GM12878 (cell line): ENCODE measurements around the gene TMED10. TPM values are rescaled to one million over a fixed set of nuclear protein-coding genes. Genes with fewer than 3 reads are reported as not detected.

Experiments used
- ASH2L ChIP-seq: fragments of 300-600, 200-600 bp; sonication (generic); IDR thresholded peaks from 2 replicates; pipeline ENCODE4 v1.6.1; 2017; ENCODE audit warnings: low read depth, mild to moderate bottlenecking, borderline replicate concordance
- ATF7 ChIP-seq: fragments of 450-650 bp; IDR thresholded peaks from 2 replicates; pipeline ENCODE4 v1.6.1; 2016; ENCODE audit warnings: low read depth, mild to moderate bottlenecking
- BCL11A ChIP-seq: IDR thresholded peaks from 2 replicates; pipeline ENCODE4 v1.6.1; 2011; ENCODE audit warnings: low read depth, low read length
- CBX5 ChIP-seq: sonication (generic); IDR thresholded peaks from 2 replicates; pipeline ENCODE4 v1.6.1; 2016; ENCODE audit warnings: low read depth, moderate library complexity, mild to moderate bottlenecking, inconsistent platforms
- CHD4 ChIP-seq: fragments of 200-600 bp; sonication (generic); IDR thresholded peaks from 2 replicates; pipeline ENCODE4 v1.6.1; 2016; ENCODE audit warnings: mild to moderate bottlenecking
- DPF2 ChIP-seq: fragments of 450-650 bp; IDR thresholded peaks from 2 replicates; pipeline ENCODE4 v1.6.1; 2017; ENCODE audit warnings: mild to moderate bottlenecking
- HDAC2 ChIP-seq: fragments of 200-600 bp; sonication (generic); IDR thresholded peaks from 2 replicates; pipeline ENCODE4 v1.6.1; 2017
- IKZF1 ChIP-seq: fragments of 450-650 bp; conservative IDR thresholded peaks from 2 replicates; pipeline ENCODE4 v1.6.1; 2017; ENCODE audit warnings: antibody characterized with exemption, mild to moderate bottlenecking
- LARP7 ChIP-seq: fragments of 450-650 bp; IDR thresholded peaks from 2 replicates; pipeline ENCODE4 v1.6.1; 2017; ENCODE audit warnings: mild to moderate bottlenecking
- MYC ChIP-seq: IDR thresholded peaks from 2 replicates; pipeline ENCODE4 v1.6.1; 2011; ENCODE audit warnings: mild to moderate bottlenecking, low read length, moderate library complexity, inconsistent platforms; ENCODE audit not compliant: insufficient read depth, insufficient replicate concordance, insufficient read length, severe bottlenecking
- NBN ChIP-seq: fragments of 450-650 bp; IDR thresholded peaks from 2 replicates; pipeline ENCODE4 v1.6.1; 2016
- NFIC ChIP-seq: IDR thresholded peaks from 2 replicates; pipeline ENCODE4 v1.6.1; 2012; ENCODE audit warnings: low read depth, mild to moderate bottlenecking, inconsistent platforms, low read length, moderate library complexity
- RB1 ChIP-seq: fragments of 450-650 bp; formaldehyde crosslinking; IDR thresholded peaks from 2 replicates; pipeline ENCODE4 v1.6.1; 2017; ENCODE audit warnings: mild to moderate bottlenecking, borderline replicate concordance
- RBBP5 ChIP-seq: fragments of 200-600 bp; sonication (generic); conservative IDR thresholded peaks from 2 replicates; pipeline ENCODE4 v1.6.1; 2016
- RELB ChIP-seq: fragments of 450-650 bp; IDR thresholded peaks from 2 replicates; pipeline ENCODE4 v1.6.1; 2017; ENCODE audit warnings: low read depth, mild to moderate bottlenecking, moderate library complexity
- SMARCA5 ChIP-seq: fragments of 450-650 bp; IDR thresholded peaks from 2 replicates; pipeline ENCODE4 v1.6.1; 2017; ENCODE audit warnings: mild to moderate bottlenecking
- STAT1 ChIP-seq: fragments of 450-650 bp; conservative IDR thresholded peaks from 2 replicates; pipeline ENCODE4 v1.6.1; 2014; ENCODE audit warnings: antibody characterized with exemption, mild to moderate bottlenecking
- SUPT20H ChIP-seq: IDR thresholded peaks from 2 replicates; pipeline ENCODE4 v1.6.1; 2011; ENCODE audit warnings: low read depth, mild to moderate bottlenecking, low read length, moderate library complexity, borderline replicate concordance; ENCODE audit not compliant: control insufficient read depth
- ZBTB33 ChIP-seq: fragments of 450-650 bp; IDR thresholded peaks from 2 replicates; pipeline ENCODE4 v1.6.1; 2017; ENCODE audit warnings: mild to moderate bottlenecking
- ZZZ3 ChIP-seq: IDR thresholded peaks from 2 replicates; pipeline ENCODE4 v1.6.1; 2011; ENCODE audit warnings: low read depth; ENCODE audit not compliant: control insufficient read depth, insufficient read length
- polyA plus RNA-seq, 11 experiments: library from polyadenylated mRNA; depleted of rRNA in 4 of 11; unstranded in 6 of 11; stranded (reverse) in 5 of 11; fragments of >200 nt; fragmentation: Nextera tagmentation in 4 of 11; fragmentation: Illumina TruSeq in 1 of 11; extraction: Ambion mirVana in 4 of 11; extraction: Trizol in 1 of 11; gene quantifications; 1 replicate in 1 of 11; 2 replicates in 10 of 11; pipeline versions ENCODE4 v1.2.1 to v1.2.3, GENCODE V29; 2011 to 2016; ENCODE audit warnings: inconsistent platforms in 2 of 11, missing spikeins in 2 of 11, low read depth in 1 of 11
- total RNA-seq, 4 experiments: library from RNA; depleted of rRNA in 3 of 4; stranded (reverse); fragments of >200 nt in 3 of 4; fragmentation: Illumina TruSeq in 1 of 4; extraction: Trizol in 1 of 4; gene quantifications; 2 replicates each; pipeline versions ENCODE4 v1.2.1 to v1.2.3, GENCODE V29; 2013 to 2021
- TF ChIP-seq, protein P1 (sequence below): IDR thresholded peaks from 2 replicates; pipeline ENCODE4 v1.6.1; 2012; ENCODE audit warnings: mild to moderate bottlenecking, low read depth, low read length
- TF ChIP-seq, protein P2 (sequence below): IDR thresholded peaks from 2 replicates; pipeline ENCODE4 v1.6.1; 2012; ENCODE audit warnings: low read length, inconsistent platforms
- TF ChIP-seq, protein P3 (sequence below): IDR thresholded peaks from 2 replicates; pipeline ENCODE4 v1.6.1; 2011; ENCODE audit warnings: borderline replicate concordance, low read depth, mild to moderate bottlenecking, moderate library complexity, low read length; ENCODE audit not compliant: insufficient read depth, poor library complexity, severe bottlenecking

TMED10 gene
- total and polyA plus RNA-seq, 10 of the 15 experiments (the other 5 are each of a cell fraction or from before 2014, with no cell fraction given) = 99.8 to 270 (median 180) TPM

DNA sequence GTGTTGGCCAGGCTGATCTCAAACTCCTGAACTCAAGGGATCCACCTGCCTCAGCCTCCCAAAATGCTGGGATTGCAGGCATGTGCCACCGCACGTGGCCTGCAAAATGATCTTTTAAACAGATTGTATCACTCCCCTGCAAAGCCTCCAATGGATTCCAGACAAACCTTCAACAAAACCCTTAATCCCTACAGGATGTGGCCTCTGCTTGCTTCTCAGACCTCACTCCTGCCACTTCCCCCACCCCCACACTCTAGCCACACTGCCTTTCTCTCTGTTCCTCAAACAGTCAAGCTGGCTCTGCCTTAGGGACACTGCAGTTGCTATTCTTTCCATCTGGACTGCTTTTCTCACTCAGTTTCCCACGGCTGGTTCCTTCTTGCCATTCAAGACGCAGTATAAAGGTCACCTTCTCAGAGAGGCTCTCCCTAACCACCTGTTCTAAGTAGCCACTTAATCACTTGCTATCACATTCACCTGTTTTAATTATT lies 47.3 kb upstream of the TMED10 start (continued):
- TF ChIP-seq, protein P1, sequence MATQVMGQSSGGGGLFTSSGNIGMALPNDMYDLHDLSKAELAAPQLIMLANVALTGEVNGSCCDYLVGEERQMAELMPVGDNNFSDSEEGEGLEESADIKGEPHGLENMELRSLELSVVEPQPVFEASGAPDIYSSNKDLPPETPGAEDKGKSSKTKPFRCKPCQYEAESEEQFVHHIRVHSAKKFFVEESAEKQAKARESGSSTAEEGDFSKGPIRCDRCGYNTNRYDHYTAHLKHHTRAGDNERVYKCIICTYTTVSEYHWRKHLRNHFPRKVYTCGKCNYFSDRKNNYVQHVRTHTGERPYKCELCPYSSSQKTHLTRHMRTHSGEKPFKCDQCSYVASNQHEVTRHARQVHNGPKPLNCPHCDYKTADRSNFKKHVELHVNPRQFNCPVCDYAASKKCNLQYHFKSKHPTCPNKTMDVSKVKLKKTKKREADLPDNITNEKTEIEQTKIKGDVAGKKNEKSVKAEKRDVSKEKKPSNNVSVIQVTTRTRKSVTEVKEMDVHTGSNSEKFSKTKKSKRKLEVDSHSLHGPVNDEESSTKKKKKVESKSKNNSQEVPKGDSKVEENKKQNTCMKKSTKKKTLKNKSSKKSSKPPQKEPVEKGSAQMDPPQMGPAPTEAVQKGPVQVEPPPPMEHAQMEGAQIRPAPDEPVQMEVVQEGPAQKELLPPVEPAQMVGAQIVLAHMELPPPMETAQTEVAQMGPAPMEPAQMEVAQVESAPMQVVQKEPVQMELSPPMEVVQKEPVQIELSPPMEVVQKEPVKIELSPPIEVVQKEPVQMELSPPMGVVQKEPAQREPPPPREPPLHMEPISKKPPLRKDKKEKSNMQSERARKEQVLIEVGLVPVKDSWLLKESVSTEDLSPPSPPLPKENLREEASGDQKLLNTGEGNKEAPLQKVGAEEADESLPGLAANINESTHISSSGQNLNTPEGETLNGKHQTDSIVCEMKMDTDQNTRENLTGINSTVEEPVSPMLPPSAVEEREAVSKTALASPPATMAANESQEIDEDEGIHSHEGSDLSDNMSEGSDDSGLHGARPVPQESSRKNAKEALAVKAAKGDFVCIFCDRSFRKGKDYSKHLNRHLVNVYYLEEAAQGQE = no peak
- TF ChIP-seq BCL11A (peak; percentile 85), ZZZ3 (no peak), CBX5 (no peak), RB1 (no peak), MYC (no peak), STAT1 (no peak), IKZF1 (peak; percentile 95), RELB (peak; percentile 90), HDAC2 (no peak), ATF7 (no peak; the same call in 1 of the 2 replicates), SUPT20H (no peak), NBN (0 out of 2 replicates have a peak, but pooled peaks have one; percentile 56), SMARCA5 (no peak; the same call in 1 of the 2 replicates), ZBTB33 (no peak), ASH2L (no peak), DPF2 (peak; percentile 85), LARP7 (no peak), CHD4 (no peak), RBBP5 (no peak), NFIC (peak; percentile 67)
- TF ChIP-seq, protein P2, sequence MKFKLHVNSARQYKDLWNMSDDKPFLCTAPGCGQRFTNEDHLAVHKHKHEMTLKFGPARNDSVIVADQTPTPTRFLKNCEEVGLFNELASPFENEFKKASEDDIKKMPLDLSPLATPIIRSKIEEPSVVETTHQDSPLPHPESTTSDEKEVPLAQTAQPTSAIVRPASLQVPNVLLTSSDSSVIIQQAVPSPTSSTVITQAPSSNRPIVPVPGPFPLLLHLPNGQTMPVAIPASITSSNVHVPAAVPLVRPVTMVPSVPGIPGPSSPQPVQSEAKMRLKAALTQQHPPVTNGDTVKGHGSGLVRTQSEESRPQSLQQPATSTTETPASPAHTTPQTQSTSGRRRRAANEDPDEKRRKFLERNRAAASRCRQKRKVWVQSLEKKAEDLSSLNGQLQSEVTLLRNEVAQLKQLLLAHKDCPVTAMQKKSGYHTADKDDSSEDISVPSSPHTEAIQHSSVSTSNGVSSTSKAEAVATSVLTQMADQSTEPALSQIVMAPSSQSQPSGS = no peak
- TF ChIP-seq, protein P3, sequence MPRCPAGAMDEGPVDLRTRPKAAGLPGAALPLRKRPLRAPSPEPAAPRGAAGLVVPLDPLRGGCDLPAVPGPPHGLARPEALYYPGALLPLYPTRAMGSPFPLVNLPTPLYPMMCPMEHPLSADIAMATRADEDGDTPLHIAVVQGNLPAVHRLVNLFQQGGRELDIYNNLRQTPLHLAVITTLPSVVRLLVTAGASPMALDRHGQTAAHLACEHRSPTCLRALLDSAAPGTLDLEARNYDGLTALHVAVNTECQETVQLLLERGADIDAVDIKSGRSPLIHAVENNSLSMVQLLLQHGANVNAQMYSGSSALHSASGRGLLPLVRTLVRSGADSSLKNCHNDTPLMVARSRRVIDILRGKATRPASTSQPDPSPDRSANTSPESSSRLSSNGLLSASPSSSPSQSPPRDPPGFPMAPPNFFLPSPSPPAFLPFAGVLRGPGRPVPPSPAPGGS = peak; percentile 41
